Mammary epithelial cell (primary cell): ENCODE measurements around the gene TTC13.

Experiments
- EZH2 ChIP-seq: IDR thresholded peaks from 2 replicates; pipeline ENCODE4 v1.6.1; 2012; ENCODE audit warnings: low read length, inconsistent platforms, borderline replicate concordance
- TF ChIP-seq, protein P1 (sequence below), 2 donors: IDR thresholded peaks in 1 of 2; conservative IDR thresholded peaks in 1 of 2; 2 replicates each; pipeline ENCODE4 v1.5.1; 2011 to 2012; ENCODE audit warnings: inconsistent platforms in 2 of 2, low read length in 2 of 2, mild to moderate bottlenecking in 2 of 2, control low read depth in 1 of 2, low read depth in 1 of 2; ENCODE audit not compliant: insufficient read depth in 1 of 2; ENCODE audit errors: extremely low read depth in 1 of 2

DNA sequence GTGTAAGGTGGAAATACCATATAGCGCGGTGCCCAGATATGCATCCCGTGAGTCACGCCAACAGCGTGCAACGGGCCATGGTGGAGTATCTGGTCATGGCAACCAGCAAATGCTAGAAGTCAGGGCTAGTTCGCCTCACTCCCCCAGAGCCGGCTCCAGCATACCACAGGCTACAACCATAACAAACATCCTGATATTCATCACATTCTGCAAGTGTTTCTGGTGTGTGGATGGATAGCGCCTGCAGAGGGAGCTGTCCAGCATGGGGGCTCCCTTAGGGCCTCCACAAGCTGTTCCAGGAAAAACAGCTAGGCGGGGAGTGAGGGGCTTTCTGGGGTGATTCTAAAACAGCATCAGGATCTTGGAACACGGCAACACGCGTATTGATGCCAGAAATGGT lies 117.2 kb downstream of the TTC13 start:
- TF ChIP-seq, protein P1, sequence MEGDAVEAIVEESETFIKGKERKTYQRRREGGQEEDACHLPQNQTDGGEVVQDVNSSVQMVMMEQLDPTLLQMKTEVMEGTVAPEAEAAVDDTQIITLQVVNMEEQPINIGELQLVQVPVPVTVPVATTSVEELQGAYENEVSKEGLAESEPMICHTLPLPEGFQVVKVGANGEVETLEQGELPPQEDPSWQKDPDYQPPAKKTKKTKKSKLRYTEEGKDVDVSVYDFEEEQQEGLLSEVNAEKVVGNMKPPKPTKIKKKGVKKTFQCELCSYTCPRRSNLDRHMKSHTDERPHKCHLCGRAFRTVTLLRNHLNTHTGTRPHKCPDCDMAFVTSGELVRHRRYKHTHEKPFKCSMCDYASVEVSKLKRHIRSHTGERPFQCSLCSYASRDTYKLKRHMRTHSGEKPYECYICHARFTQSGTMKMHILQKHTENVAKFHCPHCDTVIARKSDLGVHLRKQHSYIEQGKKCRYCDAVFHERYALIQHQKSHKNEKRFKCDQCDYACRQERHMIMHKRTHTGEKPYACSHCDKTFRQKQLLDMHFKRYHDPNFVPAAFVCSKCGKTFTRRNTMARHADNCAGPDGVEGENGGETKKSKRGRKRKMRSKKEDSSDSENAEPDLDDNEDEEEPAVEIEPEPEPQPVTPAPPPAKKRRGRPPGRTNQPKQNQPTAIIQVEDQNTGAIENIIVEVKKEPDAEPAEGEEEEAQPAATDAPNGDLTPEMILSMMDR (conservative IDR thresholded peaks at IDR 0.05 in 1 of 2, IDR thresholded peaks at IDR 0.05 in 1 of 2; ENCODE audit: extremely low read depth in 1 of 2, insufficient read depth in 1 of 2, low read depth in 1 of 2, low read length in 2 of 2), result no peak
- TF ChIP-seq EZH2, result no peak
